Vagina (tissue), 2 donors: ENCODE measurements around the gene CAMLG. TPM values are rescaled to one million over a fixed set of nuclear protein-coding genes. Genes with fewer than 3 reads are reported as not detected.
"Not testable (repeated sequence)": the region's sequence is repeated elsewhere in the genome, so short reads cannot be mapped to it uniquely, and the experiment has no call there.

Experiments used
- DNase-seq, 2 donors: peaks; one replicate each; pipeline ENCODE4 v3.0.0-alpha.2; 2017; ENCODE audit errors: extremely low spot score in 2 of 2
- H3K27ac ChIP-seq: fragments of 200-600 bp; sonication (generic); one replicate; pipeline ENCODE4 v1.5.1; 2019
- H3K27me3 ChIP-seq: fragments of 200-600 bp; sonication (generic); one replicate; pipeline ENCODE4 v1.5.1; 2019
- H3K36me3 ChIP-seq, 2 donors: fragments of 200-600 bp; sonication (generic); one replicate each; pipeline ENCODE4 v1.5.1; 2017 to 2019
- H3K4me1 ChIP-seq: fragments of 200-600 bp; sonication (generic); one replicate; pipeline ENCODE4 v1.5.1; 2019
- H3K4me3 ChIP-seq, 2 donors: fragments of 200-600 bp; sonication (generic); 1 replicate in 1 of 2; 2 replicates in 1 of 2; pipeline ENCODE4 v1.5.1; 2016 to 2019
- H3K9me3 ChIP-seq: fragments of 200-600 bp; sonication (generic); one replicate; pipeline ENCODE4 v1.5.1; 2019
- POLR2A ChIP-seq, 2 donors: fragments of 450-650 bp; IDR thresholded peaks; one replicate each; pipeline ENCODE4 v1.6.1; 2017; ENCODE audit warnings: antibody characterized with exemption in 2 of 2, mild to moderate bottlenecking in 2 of 2, moderate library complexity in 2 of 2
- POLR2AphosphoS5 ChIP-seq, 2 donors: sonication (generic); formaldehyde crosslinking; IDR thresholded peaks; one replicate each; pipeline ENCODE4 v1.9.0; 2017; ENCODE audit warnings: antibody characterized with exemption in 2 of 2, mild to moderate bottlenecking in 2 of 2, low read depth in 1 of 2; ENCODE audit not compliant: insufficient read depth in 1 of 2
- intact Hi-C: fragments of 100-400 bp; cut with DNase I; formaldehyde crosslinking; loops from one replicate; pipeline ENCODE4 v1.15.1; 2023
- total RNA-seq: library from RNA; depleted of rRNA; stranded (reverse); fragments of >200 nt; gene quantifications from one replicate; pipeline ENCODE4 v1.2.3, GENCODE V29; 2016
- TF ChIP-seq, protein P1 (sequence below), 3 experiments: fragments of 450-650 bp in 2 of 3; fragments of 200-600 bp in 1 of 3; sonication (generic) in 1 of 3; IDR thresholded peaks; one replicate each; pipeline ENCODE4 v1.5.1; 2017 to 2019; ENCODE audit warnings: antibody characterized with exemption in 3 of 3, mild to moderate bottlenecking in 2 of 3, moderate library complexity in 2 of 3

CAMLG gene
- total RNA-seq, 1 donor from 2014 or later, result 49.1 TPM

DNA sequence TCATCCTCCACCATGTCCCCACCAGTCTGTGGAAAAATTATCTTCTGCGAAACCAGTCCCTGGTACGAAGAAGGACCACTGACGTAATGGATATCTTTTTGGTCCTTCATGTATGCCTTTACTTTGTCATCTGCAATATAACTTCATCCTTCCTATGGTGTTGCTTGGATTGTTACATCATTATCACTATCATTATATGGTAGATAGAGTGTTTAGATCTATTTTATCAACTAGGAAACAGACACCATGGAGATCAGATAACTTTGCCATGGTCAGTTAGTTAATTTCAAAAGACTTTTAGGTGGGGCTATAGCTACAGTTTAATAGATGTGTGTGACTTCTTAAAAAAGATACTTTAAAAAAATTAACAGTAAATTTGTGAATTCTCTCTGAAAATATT, 23.8 kb upstream of the CAMLG start:
- intact Hi-C loops, result no loop called here
- Histone ChIP-seq H3K4me1 (no peaks in the 10 kb centered on the region), H3K27ac (no peak overlapping the region), H3K4me3 (no peak overlapping the region), H3K27me3 (no peaks in the 10 kb centered on the region), H3K9me3 (no peaks in the 10 kb centered on the region), H3K36me3 (peaks cover 0 to 89% of the 10 kb centered on the region in 2 donors)
- TF ChIP-seq POLR2AphosphoS5 (IDR thresholded peaks at IDR 0.05; ENCODE audit: insufficient read depth in 1 of 2, low read depth in 1 of 2), result no peak
- DNase-seq, result no peak

DNA sequence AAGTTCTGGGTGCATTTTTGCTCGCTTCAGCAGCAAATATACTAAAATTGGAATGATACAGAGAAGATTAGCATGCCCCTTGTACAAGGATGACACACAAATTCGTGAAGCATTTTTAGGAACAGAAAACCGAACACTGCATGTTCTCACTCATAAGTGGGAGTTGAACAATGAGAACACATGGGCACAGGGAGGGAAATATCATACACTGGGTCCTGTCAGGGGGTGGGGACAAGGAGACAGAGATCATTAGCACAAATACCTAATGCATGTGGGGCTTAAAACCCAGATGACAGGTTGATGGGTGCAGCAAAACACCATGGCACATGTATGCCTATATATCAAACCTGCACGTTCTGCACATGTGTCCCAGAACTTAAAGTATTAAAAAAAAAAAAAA, 22.9 kb upstream of the CAMLG start:
- H3K9me3 ChIP-seq, H3K4me3 ChIP-seq, H3K27me3 ChIP-seq, DNase-seq, H3K27ac ChIP-seq, H3K4me1 ChIP-seq, intact Hi-C loops: not testable (repeated sequence)
- H3K36me3 ChIP-seq, result peaks cover 0 to 89% of the 10 kb centered on the region in 2 donors

DNA sequence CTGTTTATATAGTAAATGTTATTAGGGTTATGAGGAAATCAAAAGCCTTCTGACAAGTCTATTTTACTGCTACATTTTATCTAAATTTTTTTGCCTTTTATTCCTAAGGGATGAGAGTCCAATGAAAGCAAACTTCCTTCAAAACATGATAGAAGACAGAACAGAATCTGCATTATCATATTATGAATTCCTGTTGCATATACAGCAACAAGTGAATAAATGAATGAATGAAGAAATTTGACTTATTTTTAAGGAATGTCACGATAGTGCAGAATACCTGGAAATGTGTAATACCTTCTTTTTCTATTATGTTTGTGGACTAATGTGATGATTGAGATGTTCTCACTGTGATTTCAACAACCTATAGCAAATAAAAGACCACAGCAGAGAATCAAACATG, 13.5 kb upstream of the CAMLG start:
- intact Hi-C loops, result no loop called here
- H3K4me1 ChIP-seq, result no peaks in the 10 kb centered on the region
- peaks cover 0 to 44% of the 10 kb centered on the region in 2 donors for H3K36me3 ChIP-seq
- DNase-seq, result no peak
- H3K27ac ChIP-seq, result no peak overlapping the region
- no peak overlapping the region for H3K4me3 ChIP-seq
- no peaks in the 10 kb centered on the region for H3K9me3 ChIP-seq
- H3K27me3 ChIP-seq, result no peaks in the 10 kb centered on the region
- TF ChIP-seq POLR2AphosphoS5 (IDR thresholded peaks at IDR 0.05; ENCODE audit: insufficient read depth in 1 of 2, low read depth in 1 of 2), result no peak
- TF ChIP-seq, protein P1, sequence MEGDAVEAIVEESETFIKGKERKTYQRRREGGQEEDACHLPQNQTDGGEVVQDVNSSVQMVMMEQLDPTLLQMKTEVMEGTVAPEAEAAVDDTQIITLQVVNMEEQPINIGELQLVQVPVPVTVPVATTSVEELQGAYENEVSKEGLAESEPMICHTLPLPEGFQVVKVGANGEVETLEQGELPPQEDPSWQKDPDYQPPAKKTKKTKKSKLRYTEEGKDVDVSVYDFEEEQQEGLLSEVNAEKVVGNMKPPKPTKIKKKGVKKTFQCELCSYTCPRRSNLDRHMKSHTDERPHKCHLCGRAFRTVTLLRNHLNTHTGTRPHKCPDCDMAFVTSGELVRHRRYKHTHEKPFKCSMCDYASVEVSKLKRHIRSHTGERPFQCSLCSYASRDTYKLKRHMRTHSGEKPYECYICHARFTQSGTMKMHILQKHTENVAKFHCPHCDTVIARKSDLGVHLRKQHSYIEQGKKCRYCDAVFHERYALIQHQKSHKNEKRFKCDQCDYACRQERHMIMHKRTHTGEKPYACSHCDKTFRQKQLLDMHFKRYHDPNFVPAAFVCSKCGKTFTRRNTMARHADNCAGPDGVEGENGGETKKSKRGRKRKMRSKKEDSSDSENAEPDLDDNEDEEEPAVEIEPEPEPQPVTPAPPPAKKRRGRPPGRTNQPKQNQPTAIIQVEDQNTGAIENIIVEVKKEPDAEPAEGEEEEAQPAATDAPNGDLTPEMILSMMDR (IDR thresholded peaks at IDR 0.05), result no peak
- no peak for TF ChIP-seq POLR2A (IDR thresholded peaks at IDR 0.05)

DNA sequence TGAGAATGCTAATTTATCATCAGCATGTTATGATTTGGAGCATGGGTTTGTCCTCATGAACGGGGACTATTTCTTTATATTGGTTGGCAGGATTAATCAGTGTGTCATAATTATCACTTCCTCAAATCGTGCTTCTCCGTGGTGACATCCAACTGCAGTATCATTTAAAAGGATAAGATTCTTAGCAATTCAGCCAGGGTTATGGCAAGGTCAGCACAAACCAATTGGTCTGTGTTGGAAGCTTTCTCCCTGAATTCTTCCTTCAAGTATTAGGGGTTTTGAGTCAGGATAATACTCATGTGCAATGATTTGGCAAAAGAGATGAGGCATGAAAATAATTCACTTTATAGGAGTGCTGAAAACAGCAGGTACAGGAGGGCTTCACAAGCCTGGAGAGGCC, 5.5 kb upstream of the CAMLG start:
- no peak for DNase-seq
- no peak for TF ChIP-seq POLR2A (IDR thresholded peaks at IDR 0.05)
- TF ChIP-seq, protein P1 (IDR thresholded peaks at IDR 0.05), result no peak
- no peak for TF ChIP-seq POLR2AphosphoS5 (IDR thresholded peaks at IDR 0.05; ENCODE audit: insufficient read depth in 1 of 2, low read depth in 1 of 2)
- no peaks in the 10 kb centered on the region for H3K9me3 ChIP-seq
- H3K27ac ChIP-seq, result no peak overlapping the region
- H3K27me3 ChIP-seq, result no peaks in the 10 kb centered on the region
- intact Hi-C loops, result no loop called here
- H3K36me3 ChIP-seq, result no peaks in the 10 kb centered on the region
- no peak overlapping the region for H3K4me3 ChIP-seq
- no peaks in the 10 kb centered on the region for H3K4me1 ChIP-seq

DNA sequence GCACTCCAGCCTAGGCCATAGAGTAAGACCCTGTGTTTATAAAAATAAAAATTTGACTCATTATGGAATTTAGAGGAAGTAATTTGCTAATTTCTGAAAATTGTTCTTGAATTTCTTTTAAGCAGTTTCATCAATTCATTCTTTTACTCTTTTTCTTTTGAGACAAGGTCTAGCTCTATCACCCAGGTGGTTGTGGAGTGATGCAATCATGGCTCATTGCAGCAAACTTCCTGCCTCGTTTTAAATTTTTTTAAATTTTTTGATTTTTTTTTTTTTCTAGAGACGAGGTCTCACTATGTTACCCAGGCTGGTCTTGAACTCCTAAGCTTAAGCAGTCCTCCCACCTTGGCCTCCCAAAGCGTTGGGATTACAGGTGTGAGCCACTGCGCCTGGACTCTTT, 3.1 kb upstream of the CAMLG start:
- Histone ChIP-seq H3K4me3 (no peak overlapping the region), H3K36me3 (no peaks in the 10 kb centered on the region), H3K27me3 (no peaks in the 10 kb centered on the region), H3K9me3 (no peaks in the 10 kb centered on the region), H3K4me1 (peaks cover 17% of the 10 kb centered on the region), H3K27ac (no peak overlapping the region)
- TF ChIP-seq POLR2AphosphoS5 (IDR thresholded peaks at IDR 0.05; ENCODE audit: insufficient read depth in 1 of 2, low read depth in 1 of 2) (no peak), POLR2A (IDR thresholded peaks at IDR 0.05) (no peak)
- TF ChIP-seq, protein P1 (IDR thresholded peaks at IDR 0.05), result no peak
- DNase-seq, result no peak
- intact Hi-C loops, result no loop called here

DNA sequence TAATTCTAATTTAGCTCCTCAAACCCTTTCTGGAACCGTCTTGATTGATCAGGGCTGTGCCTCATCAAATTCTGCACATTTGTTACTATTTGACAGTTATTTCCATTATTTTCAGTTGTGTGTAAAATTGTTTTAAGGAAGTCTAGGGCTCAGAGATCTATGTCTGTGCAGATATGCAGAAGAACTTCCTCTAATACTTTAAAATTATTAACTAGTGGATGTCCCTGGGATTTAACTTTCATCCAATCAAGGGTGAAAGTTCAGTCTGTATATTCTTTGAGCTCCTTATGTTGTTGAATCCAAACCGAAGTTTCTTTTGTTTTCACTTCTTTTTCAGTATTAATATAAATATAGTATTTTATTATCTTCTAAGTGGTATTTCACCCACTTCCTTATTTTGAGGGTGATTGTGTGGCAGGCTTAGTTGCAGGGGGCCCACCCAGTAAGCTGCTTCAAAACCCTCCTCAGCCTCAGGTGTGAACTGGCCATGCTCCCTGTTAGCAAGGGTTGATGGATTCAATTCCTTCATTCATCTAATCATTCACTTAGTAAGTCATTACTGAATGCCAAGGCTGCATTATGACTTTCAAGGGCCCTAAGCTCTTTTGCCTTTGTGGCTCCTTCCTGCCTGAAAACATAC, 2.1 kb upstream of the CAMLG start:
- peaks cover 0 to 1% of the 10 kb centered on the region in 2 donors for H3K36me3 ChIP-seq
- intact Hi-C loops, result no loop called here
- no peaks in the 10 kb centered on the region for H3K9me3 ChIP-seq
- no peak overlapping the region for H3K4me3 ChIP-seq
- DNase-seq, result no peak
- no peaks in the 10 kb centered on the region for H3K27me3 ChIP-seq
- no peak overlapping the region for H3K27ac ChIP-seq
- peaks cover 26% of the 10 kb centered on the region for H3K4me1 ChIP-seq
- TF ChIP-seq POLR2AphosphoS5 (IDR thresholded peaks at IDR 0.05; ENCODE audit: insufficient read depth in 1 of 2, low read depth in 1 of 2) (no peak), POLR2A (IDR thresholded peaks at IDR 0.05) (no peak)
- TF ChIP-seq, protein P1 (IDR thresholded peaks at IDR 0.05), result no peak
